Suprapubic skin (tissue), 4 donors: ENCODE results near the gene PRSS56.

Experiments
- POLR2A ChIP-seq, 2 donors: fragments of 450-650 bp; IDR thresholded peaks; one replicate each; pipeline ENCODE4 v1.6.1; 2017; ENCODE audit warnings: antibody characterized with exemption in 2 of 2, mild to moderate bottlenecking in 2 of 2, moderate library complexity in 2 of 2
- POLR2AphosphoS5 ChIP-seq, 3 donors: sonication (generic); formaldehyde crosslinking; IDR thresholded peaks; one replicate each; pipeline ENCODE4 v1.6.1; 2017; ENCODE audit warnings: antibody characterized with exemption in 3 of 3
- TF ChIP-seq, protein P1 (sequence below), 2 donors: fragments of 200-600 bp in 1 of 2; fragments of 450-650 bp in 1 of 2; sonication (generic) in 1 of 2; IDR thresholded peaks; one replicate each; pipeline ENCODE4 v1.5.1; 2016 to 2019; ENCODE audit warnings: antibody characterized with exemption in 2 of 2, mild to moderate bottlenecking in 1 of 2, moderate library complexity in 1 of 2

DNA sequence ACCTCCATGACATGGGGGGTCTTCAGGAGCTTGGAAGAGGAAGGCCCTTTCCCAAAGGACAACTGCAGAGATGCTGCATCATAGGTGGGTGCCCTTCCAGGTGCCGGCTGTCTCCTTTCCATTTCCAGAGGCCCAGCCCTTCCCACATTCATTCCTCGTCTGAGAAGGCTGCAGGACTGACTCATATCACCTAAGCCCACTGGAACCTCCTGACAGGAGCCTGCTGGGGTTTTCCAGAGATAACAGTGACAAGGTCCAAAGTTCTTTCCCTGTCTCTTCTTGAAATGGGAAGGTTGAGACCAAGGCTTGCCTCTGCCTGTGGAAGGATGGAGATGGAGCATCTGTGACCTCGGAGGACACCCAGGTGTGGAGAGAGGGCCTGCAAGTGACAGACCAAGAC, 3.6 kb upstream of the PRSS56 start:
- TF ChIP-seq, protein P1, sequence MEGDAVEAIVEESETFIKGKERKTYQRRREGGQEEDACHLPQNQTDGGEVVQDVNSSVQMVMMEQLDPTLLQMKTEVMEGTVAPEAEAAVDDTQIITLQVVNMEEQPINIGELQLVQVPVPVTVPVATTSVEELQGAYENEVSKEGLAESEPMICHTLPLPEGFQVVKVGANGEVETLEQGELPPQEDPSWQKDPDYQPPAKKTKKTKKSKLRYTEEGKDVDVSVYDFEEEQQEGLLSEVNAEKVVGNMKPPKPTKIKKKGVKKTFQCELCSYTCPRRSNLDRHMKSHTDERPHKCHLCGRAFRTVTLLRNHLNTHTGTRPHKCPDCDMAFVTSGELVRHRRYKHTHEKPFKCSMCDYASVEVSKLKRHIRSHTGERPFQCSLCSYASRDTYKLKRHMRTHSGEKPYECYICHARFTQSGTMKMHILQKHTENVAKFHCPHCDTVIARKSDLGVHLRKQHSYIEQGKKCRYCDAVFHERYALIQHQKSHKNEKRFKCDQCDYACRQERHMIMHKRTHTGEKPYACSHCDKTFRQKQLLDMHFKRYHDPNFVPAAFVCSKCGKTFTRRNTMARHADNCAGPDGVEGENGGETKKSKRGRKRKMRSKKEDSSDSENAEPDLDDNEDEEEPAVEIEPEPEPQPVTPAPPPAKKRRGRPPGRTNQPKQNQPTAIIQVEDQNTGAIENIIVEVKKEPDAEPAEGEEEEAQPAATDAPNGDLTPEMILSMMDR (IDR thresholded peaks at IDR 0.05), result no peak
- TF ChIP-seq POLR2AphosphoS5 (IDR thresholded peaks at IDR 0.05), result no peak
- no peak for TF ChIP-seq POLR2A (IDR thresholded peaks at IDR 0.05)
